K562 (cell line): ENCODE measurements around the gene CDCA3. TPM values are rescaled to one million over a fixed set of nuclear protein-coding genes. Genes with fewer than 3 reads are reported as not detected.

Source experiments
- ATAC-seq: fragments of 200-7000 bp; cut with Tn5 transposase; 3 replicates; pipeline ENCODE4 v1.9.1; 2020; ENCODE audit warnings: moderate library complexity
- BruUV-seq: library from RNA; stranded (reverse); fragments of 400-500 nt; replicated peaks from 2 replicates; lab custom pipeline; 2021; lab: Mats Ljungman, UMichigan
- CTCF ChIA-PET: fragments of 300-600 bp; formaldehyde crosslinking; extraction: SDS; loops from one replicate; lab custom pipeline; 2021; ENCODE audit warnings: low intra/inter-chr PET ratio; lab: Yijun Ruan, JAX
- POLR2A ChIA-PET: fragments of 300-600, 350-650 bp; sonication (Branson Sonifier 250); formaldehyde crosslinking; extraction: SDS; loops from one replicate; lab custom pipeline; 2021; ENCODE audit warnings: antibody characterized with exemption, inconsistent platforms; lab: Yijun Ruan, JAX
- DNase-seq, 4 experiments: peaks; one replicate each; pipeline versions ENCODE4 v3.0.0 to v3.0.0-alpha.2; 2011 to 2018; ENCODE audit warnings: low spot score in 3 of 4, mixed read lengths in 3 of 4; ENCODE audit errors: extremely low read depth in 1 of 4
- FAIRE-seq: peaks from 2 replicates; lab custom pipeline; 2011; peaks lifted over from hg19 to GRCh38; lab: Jason Lieb, UNC
- H2AFZ ChIP-seq: 2 replicates; pipeline ENCODE4 v1.6.0; 2011; ENCODE audit warnings: low read depth, low read length, control low read depth, inconsistent platforms
- H3K27ac ChIP-seq: fragments of 200-600 bp; 3 replicates; pipeline ENCODE4 v1.8.0; 2011; ENCODE audit warnings: low read depth, mild to moderate bottlenecking, control low read depth, inconsistent platforms, low read length, moderate library complexity, mixed read lengths; ENCODE audit errors: extremely low read depth
- H3K27me3 ChIP-seq, 2 experiments: fragments of 300-600 bp in 1 of 2; 2 replicates in 1 of 2; 3 replicates in 1 of 2; pipeline versions ENCODE4 v1.6.0 to v1.8.0; 2011; ENCODE audit warnings: inconsistent platforms in 2 of 2, low read length in 2 of 2, mild to moderate bottlenecking in 1 of 2, mixed read lengths in 1 of 2, moderate library complexity in 1 of 2; ENCODE audit not compliant: control insufficient read depth in 2 of 2, insufficient read depth in 2 of 2
- H3K36me3 ChIP-seq: fragments of 300-600 bp; 3 replicates; pipeline ENCODE4 v1.8.0; 2011; ENCODE audit warnings: mild to moderate bottlenecking, low read length, inconsistent platforms; ENCODE audit not compliant: control insufficient read depth, insufficient read depth
- H3K4me1 ChIP-seq, 2 experiments: fragments of 200-600 bp in 1 of 2; replicated peaks in 1 of 2; 2 replicates in 1 of 2; 3 replicates in 1 of 2; pipeline versions ENCODE4 v1.5.1 to v1.8.0; 2011; ENCODE audit warnings: inconsistent platforms in 2 of 2, low read length in 2 of 2, mild to moderate bottlenecking in 1 of 2, mixed read lengths in 1 of 2, moderate library complexity in 1 of 2; ENCODE audit not compliant: control insufficient read depth in 2 of 2, insufficient read depth in 2 of 2
- H3K4me2 ChIP-seq: 2 replicates; pipeline ENCODE4 v1.6.1; 2011; ENCODE audit warnings: low read length, control low read depth, inconsistent platforms, mixed read lengths; ENCODE audit not compliant: insufficient read depth
- H3K4me3 ChIP-seq: fragments of 200-600 bp; sonication (generic), shearing (Covaris generic); 2 replicates; pipeline ENCODE4 v1.5.1; 2016; ENCODE audit warnings: control low read depth, inconsistent platforms
- H3K79me2 ChIP-seq: fragments of 200-600 bp; 3 replicates; pipeline ENCODE4 v1.8.0; 2011; ENCODE audit warnings: low read length, inconsistent platforms; ENCODE audit not compliant: control insufficient read depth, insufficient read depth
- H3K9ac ChIP-seq, 2 experiments: 2 replicates each; pipeline versions ENCODE4 v1.6.0 to v1.6.1; 2011; ENCODE audit warnings: low read depth in 2 of 2, low read length in 2 of 2, control low read depth in 1 of 2, inconsistent platforms in 1 of 2, mild to moderate bottlenecking in 1 of 2, mixed read lengths in 1 of 2; ENCODE audit not compliant: insufficient read depth in 1 of 2
- H3K9me1 ChIP-seq: one replicate; pipeline ENCODE4 v1.6.0; 2011; ENCODE audit warnings: inconsistent platforms, mild to moderate bottlenecking, low read length, moderate library complexity; ENCODE audit not compliant: control insufficient read depth, insufficient read depth
- H3K9me3 ChIP-seq: replicated peaks from 2 replicates; pipeline ENCODE4 v1.5.1; 2011; ENCODE audit warnings: low read depth, low read length, inconsistent platforms; ENCODE audit not compliant: control insufficient read depth, insufficient read depth
- H4K20me1 ChIP-seq: replicated peaks from 2 replicates; pipeline ENCODE4 v1.6.1; 2011; ENCODE audit warnings: low read length, inconsistent platforms, mixed read lengths; ENCODE audit not compliant: control insufficient read depth, insufficient read depth
- EP300 ChIP-seq: IDR thresholded peaks from 2 replicates; pipeline ENCODE4 v1.6.1; 2012; ENCODE audit warnings: low read length, improper control_type of control experiment
- HDAC6 ChIP-seq: IDR thresholded peaks from 2 replicates; pipeline ENCODE4 v1.6.1; 2012; ENCODE audit warnings: low read depth, mild to moderate bottlenecking, control low read depth, inconsistent platforms, low read length, moderate library complexity
- KAT7 ChIP-seq: sonication (generic); formaldehyde crosslinking; IDR thresholded peaks from 2 replicates; pipeline ENCODE4 v1.8.0; 2022; ENCODE audit warnings: missing genetic modification reagents, mild to moderate bottlenecking, borderline replicate concordance
- MYNN ChIP-seq, 2 experiments: sonication (generic); formaldehyde crosslinking in 1 of 2; IDR thresholded peaks; 2 replicates each; pipeline versions ENCODE4 v1.5.0 to v1.6.1; 2016 to 2020; ENCODE audit warnings: antibody characterized with exemption in 1 of 2, missing genetic modification reagents in 1 of 2
- NFIX ChIP-seq: fragments of 250-450 bp; sonication (Bioruptor Pico); IDR thresholded peaks from 2 replicates; pipeline ENCODE4 v1.4.0; 2020; ENCODE audit warnings: low read depth, mild to moderate bottlenecking, moderate library complexity
- RBM22 ChIP-seq: fragments of 200-400 bp; formaldehyde crosslinking; IDR thresholded peaks from 2 replicates; pipeline ENCODE4 v1.6.1; 2018; ENCODE audit warnings: low read length, low read depth; ENCODE audit not compliant: poor library complexity, severe bottlenecking
- TOE1 ChIP-seq, 2 experiments: fragments of 450-650 bp in 1 of 2; sonication (generic) in 1 of 2; formaldehyde crosslinking in 1 of 2; IDR thresholded peaks; 2 replicates each; pipeline versions ENCODE4 v1.7.1 to v1.8.0; 2016 to 2022; ENCODE audit warnings: borderline replicate concordance in 2 of 2, mild to moderate bottlenecking in 2 of 2, antibody characterized with exemption in 1 of 2, inconsistent platforms in 1 of 2, low read depth in 1 of 2, missing genetic modification reagents in 1 of 2, moderate library complexity in 1 of 2
- WGBS: fragments of 100-300 bp; shearing (Covaris generic); methylation state at CpG from one replicate; pipeline ENCODE4 v1.1.6; 2016; ENCODE audit warnings: low coverage, mixed read lengths; ENCODE audit not compliant: insufficient coverage; ENCODE audit errors: missing lambda C conversion rate; 5-methylcytosine and 5-hydroxymethylcytosine counted together
- in situ Hi-C: fragments of 300-500 bp; cut with MboI; formaldehyde crosslinking; loops from 4 replicates; pipeline ENCODE4 v1.15.0; 2018; ENCODE audit warnings: inconsistent platforms, mixed read lengths
- intact Hi-C: fragments of 100-400 bp; cut with micrococcal nuclease; formaldehyde crosslinking; loops from 2 replicates; pipeline ENCODE4 v1.14.2; 2022
- polyA plus RNA-seq, 8 experiments: library from polyadenylated mRNA; depleted of rRNA in 4 of 8; stranded (reverse) in 5 of 8; unstranded in 3 of 8; fragments of >200 nt; fragmentation: Nextera tagmentation in 2 of 8; fragmentation: Illumina TruSeq in 1 of 8; extraction: Ambion mirVana in 2 of 8; extraction: Trizol in 1 of 8; gene quantifications; 2 replicates each; pipeline versions ENCODE4 v1.2.1 to v1.2.3, GENCODE V29; 2011 to 2014; ENCODE audit warnings: inconsistent platforms in 1 of 8, missing spikeins in 1 of 8
- total RNA-seq, 7 experiments: library from RNA; depleted of rRNA in 6 of 7; stranded (reverse); fragments of >200 nt in 6 of 7; fragmentation: Illumina TruSeq in 2 of 7; extraction: Trizol in 2 of 7; gene quantifications; 2 replicates each; pipeline versions ENCODE4 v1.2.1 to v1.2.3, GENCODE V29; 2011 to 2021; ENCODE audit warnings: low replicate concordance in 1 of 7
- TF ChIP-seq, protein P1 (sequence below): fragments of 450-650 bp; IDR thresholded peaks from 2 replicates; pipeline ENCODE4 v1.6.1; 2016; ENCODE audit warnings: mild to moderate bottlenecking, moderate library complexity
- TF ChIP-seq, protein P2 (sequence below), 2 experiments: fragments of 250-450 bp in 1 of 2; fragments of 450-650 bp in 1 of 2; sonication (Bioruptor Pico) in 1 of 2; IDR thresholded peaks; 2 replicates each; pipeline versions ENCODE4 v1.6.1 to v1.8.0; 2016 to 2021; ENCODE audit warnings: mild to moderate bottlenecking in 2 of 2, moderate library complexity in 2 of 2, missing compliant biosample characterization in 1 of 2, missing genetic modification characterization in 1 of 2

CDCA3 gene
- total and polyA plus RNA-seq, 9 of the 15 experiments (the other 6 are each of a cell fraction or from before 2014, with no cell fraction given) = 24.2 to 80.8 (median 55.1) TPM

- Histone ChIP-seq H3K27me3 (no peaks in the 10 kb centered on the region), H3K9me3 (no peaks in the 10 kb centered on the region), H3K9ac (no peak overlapping the region), H4K20me1 (no peaks in the 10 kb centered on the region), H3K27ac (no peak overlapping the region), H3K4me2 (no peak overlapping the region), H3K9me1 (no peaks in the 10 kb centered on the region), H3K36me3 (no peaks in the 10 kb centered on the region), H3K79me2 (no peaks in the 10 kb centered on the region), H2AFZ (no peak overlapping the region), H3K4me1 (peaks cover 8 to 11% of the 10 kb centered on the region in 2 experiments; a peak in 4 of 5 replicates), H3K4me3 (no peak overlapping the region)
- FAIRE-seq (no peak), DNase-seq (no peak), ATAC-seq (no peak)
- in situ Hi-C loops = no loop called here
- no TSS peak for BruUV-seq
- CTCF ChIA-PET = no interaction called here
- POLR2A ChIA-PET = no interaction called here
- 67% methylated on average over 16 of the region's 20 CpGs for WGBS
- intact Hi-C loops = no loop called here
- TF ChIP-seq RBM22 (no peak), MYNN (IDR thresholded peaks at IDR 0.05) (peak; percentile 66; the same call in 1 of the 2 replicates), MYNN (CRISPR knock-in tag; IDR thresholded peaks at IDR 0.05) (no peak), KAT7 (CRISPR knock-in tag) (no peak), HDAC6 (no peak), TOE1 (IDR thresholded peaks at IDR 0.05; ENCODE audit: borderline replicate concordance) (0 out of 2 replicates have a peak, but pooled peaks have one; percentile 24), TOE1 (CRISPR knock-in tag; IDR thresholded peaks at IDR 0.05; ENCODE audit: borderline replicate concordance, low read depth) (no peak), NFIX (no peak), EP300 (no peak)
- TF ChIP-seq, protein P1, sequence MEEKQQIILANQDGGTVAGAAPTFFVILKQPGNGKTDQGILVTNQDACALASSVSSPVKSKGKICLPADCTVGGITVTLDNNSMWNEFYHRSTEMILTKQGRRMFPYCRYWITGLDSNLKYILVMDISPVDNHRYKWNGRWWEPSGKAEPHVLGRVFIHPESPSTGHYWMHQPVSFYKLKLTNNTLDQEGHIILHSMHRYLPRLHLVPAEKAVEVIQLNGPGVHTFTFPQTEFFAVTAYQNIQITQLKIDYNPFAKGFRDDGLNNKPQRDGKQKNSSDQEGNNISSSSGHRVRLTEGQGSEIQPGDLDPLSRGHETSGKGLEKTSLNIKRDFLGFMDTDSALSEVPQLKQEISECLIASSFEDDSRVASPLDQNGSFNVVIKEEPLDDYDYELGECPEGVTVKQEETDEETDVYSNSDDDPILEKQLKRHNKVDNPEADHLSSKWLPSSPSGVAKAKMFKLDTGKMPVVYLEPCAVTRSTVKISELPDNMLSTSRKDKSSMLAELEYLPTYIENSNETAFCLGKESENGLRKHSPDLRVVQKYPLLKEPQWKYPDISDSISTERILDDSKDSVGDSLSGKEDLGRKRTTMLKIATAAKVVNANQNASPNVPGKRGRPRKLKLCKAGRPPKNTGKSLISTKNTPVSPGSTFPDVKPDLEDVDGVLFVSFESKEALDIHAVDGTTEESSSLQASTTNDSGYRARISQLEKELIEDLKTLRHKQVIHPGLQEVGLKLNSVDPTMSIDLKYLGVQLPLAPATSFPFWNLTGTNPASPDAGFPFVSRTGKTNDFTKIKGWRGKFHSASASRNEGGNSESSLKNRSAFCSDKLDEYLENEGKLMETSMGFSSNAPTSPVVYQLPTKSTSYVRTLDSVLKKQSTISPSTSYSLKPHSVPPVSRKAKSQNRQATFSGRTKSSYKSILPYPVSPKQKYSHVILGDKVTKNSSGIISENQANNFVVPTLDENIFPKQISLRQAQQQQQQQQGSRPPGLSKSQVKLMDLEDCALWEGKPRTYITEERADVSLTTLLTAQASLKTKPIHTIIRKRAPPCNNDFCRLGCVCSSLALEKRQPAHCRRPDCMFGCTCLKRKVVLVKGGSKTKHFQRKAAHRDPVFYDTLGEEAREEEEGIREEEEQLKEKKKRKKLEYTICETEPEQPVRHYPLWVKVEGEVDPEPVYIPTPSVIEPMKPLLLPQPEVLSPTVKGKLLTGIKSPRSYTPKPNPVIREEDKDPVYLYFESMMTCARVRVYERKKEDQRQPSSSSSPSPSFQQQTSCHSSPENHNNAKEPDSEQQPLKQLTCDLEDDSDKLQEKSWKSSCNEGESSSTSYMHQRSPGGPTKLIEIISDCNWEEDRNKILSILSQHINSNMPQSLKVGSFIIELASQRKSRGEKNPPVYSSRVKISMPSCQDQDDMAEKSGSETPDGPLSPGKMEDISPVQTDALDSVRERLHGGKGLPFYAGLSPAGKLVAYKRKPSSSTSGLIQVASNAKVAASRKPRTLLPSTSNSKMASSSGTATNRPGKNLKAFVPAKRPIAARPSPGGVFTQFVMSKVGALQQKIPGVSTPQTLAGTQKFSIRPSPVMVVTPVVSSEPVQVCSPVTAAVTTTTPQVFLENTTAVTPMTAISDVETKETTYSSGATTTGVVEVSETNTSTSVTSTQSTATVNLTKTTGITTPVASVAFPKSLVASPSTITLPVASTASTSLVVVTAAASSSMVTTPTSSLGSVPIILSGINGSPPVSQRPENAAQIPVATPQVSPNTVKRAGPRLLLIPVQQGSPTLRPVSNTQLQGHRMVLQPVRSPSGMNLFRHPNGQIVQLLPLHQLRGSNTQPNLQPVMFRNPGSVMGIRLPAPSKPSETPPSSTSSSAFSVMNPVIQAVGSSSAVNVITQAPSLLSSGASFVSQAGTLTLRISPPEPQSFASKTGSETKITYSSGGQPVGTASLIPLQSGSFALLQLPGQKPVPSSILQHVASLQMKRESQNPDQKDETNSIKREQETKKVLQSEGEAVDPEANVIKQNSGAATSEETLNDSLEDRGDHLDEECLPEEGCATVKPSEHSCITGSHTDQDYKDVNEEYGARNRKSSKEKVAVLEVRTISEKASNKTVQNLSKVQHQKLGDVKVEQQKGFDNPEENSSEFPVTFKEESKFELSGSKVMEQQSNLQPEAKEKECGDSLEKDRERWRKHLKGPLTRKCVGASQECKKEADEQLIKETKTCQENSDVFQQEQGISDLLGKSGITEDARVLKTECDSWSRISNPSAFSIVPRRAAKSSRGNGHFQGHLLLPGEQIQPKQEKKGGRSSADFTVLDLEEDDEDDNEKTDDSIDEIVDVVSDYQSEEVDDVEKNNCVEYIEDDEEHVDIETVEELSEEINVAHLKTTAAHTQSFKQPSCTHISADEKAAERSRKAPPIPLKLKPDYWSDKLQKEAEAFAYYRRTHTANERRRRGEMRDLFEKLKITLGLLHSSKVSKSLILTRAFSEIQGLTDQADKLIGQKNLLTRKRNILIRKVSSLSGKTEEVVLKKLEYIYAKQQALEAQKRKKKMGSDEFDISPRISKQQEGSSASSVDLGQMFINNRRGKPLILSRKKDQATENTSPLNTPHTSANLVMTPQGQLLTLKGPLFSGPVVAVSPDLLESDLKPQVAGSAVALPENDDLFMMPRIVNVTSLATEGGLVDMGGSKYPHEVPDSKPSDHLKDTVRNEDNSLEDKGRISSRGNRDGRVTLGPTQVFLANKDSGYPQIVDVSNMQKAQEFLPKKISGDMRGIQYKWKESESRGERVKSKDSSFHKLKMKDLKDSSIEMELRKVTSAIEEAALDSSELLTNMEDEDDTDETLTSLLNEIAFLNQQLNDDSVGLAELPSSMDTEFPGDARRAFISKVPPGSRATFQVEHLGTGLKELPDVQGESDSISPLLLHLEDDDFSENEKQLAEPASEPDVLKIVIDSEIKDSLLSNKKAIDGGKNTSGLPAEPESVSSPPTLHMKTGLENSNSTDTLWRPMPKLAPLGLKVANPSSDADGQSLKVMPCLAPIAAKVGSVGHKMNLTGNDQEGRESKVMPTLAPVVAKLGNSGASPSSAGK = no peak
- TF ChIP-seq, protein P2, sequence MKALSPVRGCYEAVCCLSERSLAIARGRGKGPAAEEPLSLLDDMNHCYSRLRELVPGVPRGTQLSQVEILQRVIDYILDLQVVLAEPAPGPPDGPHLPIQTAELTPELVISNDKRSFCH (CRISPR knock-in tag; IDR thresholded peaks at IDR 0.05) = no peak
- TF ChIP-seq, protein P2 (tag; IDR thresholded peaks at IDR 0.05) = no peak
Measured at GRCh38 chr12:6817662-6818157, 33.4 kb downstream of the CDCA3 start.
